Endothelial cell of umbilical vein (primary cell): ENCODE results near the gene TMEM125.

Source experiments
- EZH2 ChIP-seq: IDR thresholded peaks from 2 replicates; pipeline ENCODE4 v1.6.1; 2012; ENCODE audit warnings: borderline replicate concordance, low read depth, mild to moderate bottlenecking, moderate library complexity, low read length, inconsistent platforms; ENCODE audit not compliant: severe bottlenecking
- JUN ChIP-seq: IDR thresholded peaks from 2 replicates; pipeline ENCODE4 v1.6.1; 2011; ENCODE audit warnings: borderline replicate concordance, low read depth; ENCODE audit not compliant: insufficient read length, insufficient read depth
- MYC ChIP-seq: IDR thresholded peaks from one replicate; pipeline ENCODE4 v1.6.1; 2011; ENCODE audit warnings: mild to moderate bottlenecking, low read depth, low read length
- POLR2A ChIP-seq: IDR thresholded peaks from 2 replicates; pipeline ENCODE4 v1.6.1; 2012; ENCODE audit warnings: low read depth, mild to moderate bottlenecking, control low read depth, low read length
- POLR2AphosphoS5 ChIP-seq: IDR thresholded peaks from 2 replicates; pipeline ENCODE4 v1.6.1; 2012; ENCODE audit warnings: low read depth, mild to moderate bottlenecking, control low read depth, low read length, moderate library complexity; ENCODE audit not compliant: insufficient read depth
- TF ChIP-seq, protein P1 (sequence below), 2 donors: IDR thresholded peaks; 1 replicate in 1 of 2; 2 replicates in 1 of 2; pipeline ENCODE4 v1.5.1; 2011; ENCODE audit warnings: low read length in 2 of 2, mild to moderate bottlenecking in 2 of 2, moderate library complexity in 2 of 2, control low read depth in 1 of 2, inconsistent platforms in 1 of 2, low read depth in 1 of 2; ENCODE audit not compliant: insufficient read depth in 1 of 2; ENCODE audit errors: extremely low read depth in 1 of 2
- TF ChIP-seq, protein P2 (sequence below): IDR thresholded peaks from 2 replicates; pipeline ENCODE4 v1.6.1; 2011; ENCODE audit not compliant: insufficient read depth, insufficient read length

- TF ChIP-seq, protein P1, sequence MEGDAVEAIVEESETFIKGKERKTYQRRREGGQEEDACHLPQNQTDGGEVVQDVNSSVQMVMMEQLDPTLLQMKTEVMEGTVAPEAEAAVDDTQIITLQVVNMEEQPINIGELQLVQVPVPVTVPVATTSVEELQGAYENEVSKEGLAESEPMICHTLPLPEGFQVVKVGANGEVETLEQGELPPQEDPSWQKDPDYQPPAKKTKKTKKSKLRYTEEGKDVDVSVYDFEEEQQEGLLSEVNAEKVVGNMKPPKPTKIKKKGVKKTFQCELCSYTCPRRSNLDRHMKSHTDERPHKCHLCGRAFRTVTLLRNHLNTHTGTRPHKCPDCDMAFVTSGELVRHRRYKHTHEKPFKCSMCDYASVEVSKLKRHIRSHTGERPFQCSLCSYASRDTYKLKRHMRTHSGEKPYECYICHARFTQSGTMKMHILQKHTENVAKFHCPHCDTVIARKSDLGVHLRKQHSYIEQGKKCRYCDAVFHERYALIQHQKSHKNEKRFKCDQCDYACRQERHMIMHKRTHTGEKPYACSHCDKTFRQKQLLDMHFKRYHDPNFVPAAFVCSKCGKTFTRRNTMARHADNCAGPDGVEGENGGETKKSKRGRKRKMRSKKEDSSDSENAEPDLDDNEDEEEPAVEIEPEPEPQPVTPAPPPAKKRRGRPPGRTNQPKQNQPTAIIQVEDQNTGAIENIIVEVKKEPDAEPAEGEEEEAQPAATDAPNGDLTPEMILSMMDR (IDR thresholded peaks at IDR 0.05; ENCODE audit: extremely low read depth in 1 of 2, insufficient read depth in 1 of 2, low read depth in 1 of 2, low read length in 2 of 2): no peak
- no peak for TF ChIP-seq POLR2A
- TF ChIP-seq EZH2: no peak
- no peak for TF ChIP-seq POLR2AphosphoS5
- no peak for TF ChIP-seq JUN
- no peak for TF ChIP-seq MYC
- TF ChIP-seq, protein P2, sequence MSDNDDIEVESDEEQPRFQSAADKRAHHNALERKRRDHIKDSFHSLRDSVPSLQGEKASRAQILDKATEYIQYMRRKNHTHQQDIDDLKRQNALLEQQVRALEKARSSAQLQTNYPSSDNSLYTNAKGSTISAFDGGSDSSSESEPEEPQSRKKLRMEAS: no peak
Measured at GRCh38 chr1:43251024-43251423, 18.8 kb upstream of the TMEM125 start.
